Prostate gland (tissue), 2 donors: ENCODE data around the gene GTF2H2C. TPM values are rescaled to one million over a fixed set of nuclear protein-coding genes. Genes with fewer than 3 reads are reported as not detected.
"Not testable (repeated sequence)": the region's sequence is repeated elsewhere in the genome, so short reads cannot be mapped to it uniquely, and the experiment has no call there.

Experiments used
- DNase-seq: peaks from one replicate; pipeline ENCODE4 v3.0.0-alpha.2; 2019; ENCODE audit warnings: low spot score
- H3K27ac ChIP-seq, 2 donors: fragments of 200-600 bp; sonication (generic); 2 replicates each; pipeline ENCODE4 v1.5.1; 2017 to 2019
- H3K27me3 ChIP-seq: fragments of 200-600 bp; sonication (generic); replicated peaks from 2 replicates; pipeline ENCODE4 v1.5.1; 2019; ENCODE audit not compliant: insufficient read depth
- H3K36me3 ChIP-seq, 2 donors: fragments of 200-600 bp; sonication (generic); 1 replicate in 1 of 2; 2 replicates in 1 of 2; pipeline versions ENCODE4 v1.5.1 to v1.8.1; 2017 to 2019
- H3K4me1 ChIP-seq: fragments of 200-600 bp; sonication (generic); replicated peaks from 2 replicates; pipeline ENCODE4 v1.5.1; 2019
- H3K4me3 ChIP-seq, 2 donors: fragments of 200-600 bp; sonication (generic); 2 replicates each; pipeline ENCODE4 v1.5.1; 2017 to 2019
- H3K9me3 ChIP-seq: fragments of 200-600 bp; sonication (generic); 2 replicates; pipeline ENCODE4 v1.5.1; 2017
- WGBS: methylation state at CpG from one replicate; pipeline ENCODE4 v1.1.5; 2018; 5-methylcytosine and 5-hydroxymethylcytosine counted together
- intact Hi-C: fragments of 100-400 bp; cut with DNase I; formaldehyde crosslinking; loops from one replicate; pipeline ENCODE4 v1.14.2; 2022
- small RNA-seq, 2 donors: library from RNA; depleted of rRNA; stranded (forward); fragments of <200 nt; gene quantifications; one replicate each; pipeline ENCODE3, GENCODE V24; 2016
- total RNA-seq, 2 donors: library from RNA; depleted of rRNA; stranded (reverse); fragments of >200 nt; gene quantifications; one replicate each; pipeline ENCODE4 v1.1.0, GENCODE V29; 2016

GTF2H2C gene
- total RNA-seq, 2 donors from 2014 or later = 16.3 to 29.6 TPM

GRCh38 chr5:69631879-69632278 is 71.9 kb downstream of the GTF2H2C start:
- DNase-seq, H3K4me3 ChIP-seq, H3K27ac ChIP-seq, H3K4me1 ChIP-seq, H3K9me3 ChIP-seq, intact Hi-C loops, H3K36me3 ChIP-seq, H3K27me3 ChIP-seq: not testable (repeated sequence)
- over 99% methylated on average over 7 of the region's 9 CpGs for WGBS

Small RNAs within 50 kb of the gene (small RNA-seq; reads per million reads assigned to genes)
- 0 to 0.20 reads per million in 2 donors for gene RNU6-724P

Other genes with a start within 250 kb of the GTF2H2C start
- 10 to 100 TPM; 12.9 to 21.7 TPM for gene CCDC125, start 227.4 kb upstream of the GTF2H2C start, total RNA-seq
- gene AK6, start 190.7 kb upstream of the GTF2H2C start, total RNA-seq = 10 to 100 TPM; 21.3 to 33.0 TPM
- 10 to 100 TPM; 32.2 to 50.1 TPM for gene TAF9, start 190.7 kb upstream of the GTF2H2C start, total RNA-seq
- gene RAD17, start 190.4 kb upstream of the GTF2H2C start, total RNA-seq = 10 to 100 TPM; 28.8 to 29.5 TPM
- gene MARVELD2, start 145.1 kb upstream of the GTF2H2C start, total RNA-seq = 10 to 100 TPM in 1 of 2 donors, 1 to 10 TPM in 1; 9.5 to 30.1 TPM
- 10 to 100 TPM; 20.2 to 26.8 TPM for gene OCLN, start 67.4 kb upstream of the GTF2H2C start, total RNA-seq